Renal cortical epithelial cell (primary cell): ENCODE measurements around the gene LTBP3. TPM values are rescaled to one million over a fixed set of nuclear protein-coding genes. Genes with fewer than 3 reads are reported as not detected.
A peak's percentile ranks its signal among the peaks of the same experiment; 100 is the strongest.

Experiments used
- DNase-seq: peaks from one replicate; pipeline ENCODE4 v3.0.0-alpha.2; 2011; ENCODE audit warnings: low read depth
- total RNA-seq: library from RNA; depleted of rRNA; stranded (reverse); fragments of >200 nt; gene quantifications from 2 replicates; pipeline ENCODE4 v1.2.3, GENCODE V29; 2014

LTBP3 gene
- 11.6 and 82.8 TPM in 2 replicates for total RNA-seq

DNA sequence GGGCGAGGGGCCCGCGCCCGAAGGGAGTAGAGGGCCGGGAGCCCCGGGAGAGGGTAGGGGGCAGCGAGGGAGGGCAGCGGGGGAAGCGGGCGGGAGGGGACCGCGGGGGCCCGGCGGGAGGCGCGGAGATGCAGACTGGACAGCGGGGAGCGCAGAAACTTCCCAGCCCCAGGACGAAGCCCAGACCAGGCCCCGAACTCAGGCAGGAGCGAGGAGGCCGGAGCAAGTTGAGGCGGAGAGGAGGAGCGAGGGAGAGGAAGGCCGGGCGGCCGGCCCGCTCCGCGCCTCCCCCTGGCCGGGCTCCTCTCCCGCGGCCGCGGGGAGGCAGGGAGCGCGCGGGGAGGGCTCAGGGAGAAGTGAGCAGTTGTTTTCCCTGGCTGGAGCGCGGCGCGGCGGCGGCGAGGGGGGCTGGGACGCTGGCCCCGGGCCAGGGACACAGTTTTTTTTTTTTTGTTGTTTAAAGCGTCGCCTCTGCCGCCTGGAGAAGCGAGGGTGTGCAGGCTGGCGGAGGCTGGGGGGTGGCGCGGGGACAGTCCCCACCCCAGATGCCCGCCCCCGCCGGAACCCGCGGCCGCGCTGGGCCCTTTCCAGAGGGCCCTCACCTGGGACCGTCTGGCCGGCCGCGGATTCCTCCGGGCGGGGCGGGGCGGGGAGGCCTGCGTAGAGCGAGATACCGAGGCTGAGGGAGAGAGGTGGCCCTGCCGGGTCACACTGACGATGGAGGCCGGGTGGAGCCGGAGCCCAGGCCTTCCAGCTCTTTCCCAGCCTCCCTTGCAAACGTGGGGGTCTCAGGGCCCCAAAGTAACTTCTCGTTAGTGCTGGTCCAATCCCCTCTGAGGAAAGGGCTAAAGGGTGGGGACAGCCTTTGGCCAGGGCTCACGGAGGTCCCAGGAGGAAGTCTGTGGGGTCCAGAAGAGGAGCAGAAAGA is at the start of gene LTBP3:
LTBP3 (minus strand) TSS at position 358 of the 928 bp plus-strand sequence. CDS start 400 bp downstream, outside the sequence.
- peak; percentile 29 for DNase-seq

DNA sequence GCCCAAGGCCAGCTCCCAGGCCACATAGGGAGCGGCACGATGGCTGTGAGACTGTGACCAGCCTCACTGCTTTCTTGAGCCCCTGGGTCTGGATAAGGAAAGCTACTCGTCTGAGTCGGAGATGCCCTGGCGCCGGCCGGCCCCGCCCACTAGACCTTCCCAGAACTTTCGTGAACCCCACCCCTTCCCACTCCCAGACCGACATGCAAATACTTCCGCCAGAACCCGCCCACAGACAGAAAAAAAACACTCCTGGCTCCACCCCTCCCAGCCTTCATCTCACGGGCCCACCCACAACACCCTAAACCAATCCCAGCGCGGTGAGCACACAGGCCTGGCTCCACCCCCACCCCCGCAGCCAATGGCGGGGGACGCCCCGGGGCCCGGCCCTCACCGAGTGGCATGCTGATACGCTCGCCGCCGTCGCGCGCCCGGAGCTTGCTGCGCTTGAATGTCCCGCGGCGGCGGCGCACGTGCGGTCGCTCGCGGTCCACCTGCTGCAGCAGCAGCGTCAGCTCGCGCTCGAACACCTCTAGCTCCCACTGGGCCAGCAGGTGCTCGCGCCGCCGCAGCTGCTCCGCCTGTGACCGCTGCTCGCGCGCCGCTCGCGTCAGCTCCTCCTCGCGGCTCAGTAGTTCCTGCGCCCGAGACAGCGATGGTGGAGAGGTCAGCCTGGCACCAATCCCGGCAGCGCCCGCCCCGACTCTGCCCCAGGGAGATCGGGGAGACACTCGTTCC is 48.9 kb upstream of the LTBP3 start:
- peak; percentile 90 for DNase-seq

DNA sequence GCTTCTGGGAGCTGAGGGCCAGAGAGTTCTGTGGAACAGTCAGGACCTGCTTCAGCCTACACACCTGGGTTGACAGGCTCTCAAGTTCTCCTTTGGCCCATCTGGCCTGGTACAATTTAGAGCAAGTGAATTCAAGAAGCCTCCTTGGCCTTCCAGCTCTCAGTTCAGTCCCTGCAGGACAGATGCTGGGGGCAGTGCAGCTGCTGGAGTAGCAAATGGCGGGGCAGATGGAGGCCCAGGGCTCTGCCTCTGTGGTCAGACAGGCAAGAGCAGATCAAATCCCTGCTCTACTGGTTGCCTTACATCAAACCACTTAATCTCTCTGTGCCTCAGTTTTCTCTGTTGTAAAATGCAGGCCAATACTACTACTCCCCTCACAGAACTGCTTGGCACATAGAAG is 46.1 kb upstream of the LTBP3 start:
- DNase-seq: no peak

DNA sequence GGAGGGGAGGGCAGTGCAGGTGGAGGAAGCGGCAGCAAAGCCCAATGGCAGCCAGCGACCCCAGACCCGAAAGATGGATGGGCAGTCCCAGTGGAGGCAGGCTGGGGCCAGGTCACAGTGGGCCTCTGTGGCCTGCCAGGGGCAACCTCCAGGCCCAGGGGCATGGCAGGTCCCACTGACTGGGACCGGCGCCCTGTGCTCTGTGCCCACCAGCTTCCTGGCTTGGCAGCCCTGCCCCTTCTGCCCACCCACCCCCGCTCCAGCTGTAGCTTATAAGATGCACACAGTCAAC is 41.7 kb upstream of the LTBP3 start:
- no peak for DNase-seq

DNA sequence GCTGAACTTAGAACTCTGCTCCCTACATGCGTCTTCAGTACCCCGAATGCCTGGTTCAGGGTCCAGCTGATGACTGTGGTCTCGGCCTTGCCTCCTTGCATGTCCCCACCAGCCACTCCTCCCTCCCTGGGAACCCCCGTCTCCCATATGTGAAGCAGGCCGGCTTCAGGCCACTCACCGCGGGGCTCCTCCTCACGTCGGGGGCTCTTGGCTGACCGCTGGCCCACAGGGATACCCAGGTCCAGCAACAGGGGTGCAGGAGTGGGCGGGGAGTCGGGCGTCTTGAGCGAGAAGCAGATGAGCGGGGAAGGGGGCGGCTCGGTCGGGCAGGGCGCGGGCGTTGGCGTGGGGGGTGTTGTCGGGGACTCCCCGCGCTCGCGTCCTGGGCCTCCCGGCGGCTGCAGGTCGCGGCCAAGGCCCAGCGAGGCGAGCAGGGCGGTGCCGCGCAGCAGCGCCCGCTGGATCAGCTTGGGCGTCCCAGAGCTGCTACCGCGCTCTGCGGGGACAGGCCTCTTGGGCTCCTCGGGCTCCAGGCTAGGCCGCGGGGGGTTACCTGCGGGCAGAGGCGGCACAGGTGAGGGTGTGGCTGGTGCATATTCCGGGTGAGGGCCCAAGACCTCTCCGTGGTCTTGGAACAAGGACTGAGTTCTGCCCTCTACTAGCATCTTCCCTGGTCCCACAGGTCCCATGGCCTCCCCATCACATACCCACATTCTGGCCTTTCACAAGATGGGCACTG is 41.2 kb upstream of the LTBP3 start:
- no peak for DNase-seq

DNA sequence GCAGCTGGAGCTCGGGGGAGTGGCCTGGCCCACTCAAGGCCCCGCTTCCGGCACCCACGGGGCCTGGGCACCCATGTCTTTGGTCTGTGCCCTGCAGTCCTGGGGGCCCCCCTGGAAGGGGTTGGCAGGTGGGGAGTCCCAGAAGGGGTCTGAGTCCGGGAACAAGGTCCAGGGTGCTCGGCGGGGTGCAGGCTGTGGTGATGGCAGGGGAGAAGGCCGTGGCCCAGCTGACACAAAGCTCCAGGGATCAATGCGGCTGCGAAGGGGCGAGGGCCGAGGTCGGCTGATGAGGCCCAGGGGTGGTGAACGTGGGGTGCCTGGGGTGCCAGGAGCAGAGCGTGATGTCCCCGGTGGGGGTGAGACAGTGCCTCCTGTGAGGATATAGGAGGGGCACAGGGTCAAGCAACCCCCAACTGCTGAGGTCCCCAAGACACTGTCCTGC is 40.1 kb upstream of the LTBP3 start:
- no peak for DNase-seq

DNA sequence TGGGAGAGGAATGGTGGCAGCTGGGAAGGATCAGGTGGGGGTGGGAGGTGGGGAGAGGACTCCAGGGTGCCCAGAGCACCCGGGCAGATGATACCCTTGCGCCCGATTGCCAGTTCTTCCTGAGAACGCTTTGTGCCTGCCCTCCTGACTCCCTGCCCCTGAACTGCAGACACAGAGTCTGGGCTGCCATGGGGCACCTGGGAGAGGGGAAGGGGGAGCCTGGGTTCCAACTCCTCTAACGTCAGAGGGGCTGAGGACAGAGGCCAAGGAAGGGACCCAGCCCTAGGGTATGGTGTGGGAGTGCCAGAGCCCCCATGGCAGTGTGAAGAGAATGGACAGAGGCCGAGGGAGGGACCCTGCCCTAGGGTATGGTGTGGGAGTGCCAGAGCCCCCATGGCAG is 38.4 kb upstream of the LTBP3 start:
- no peak for DNase-seq

DNA sequence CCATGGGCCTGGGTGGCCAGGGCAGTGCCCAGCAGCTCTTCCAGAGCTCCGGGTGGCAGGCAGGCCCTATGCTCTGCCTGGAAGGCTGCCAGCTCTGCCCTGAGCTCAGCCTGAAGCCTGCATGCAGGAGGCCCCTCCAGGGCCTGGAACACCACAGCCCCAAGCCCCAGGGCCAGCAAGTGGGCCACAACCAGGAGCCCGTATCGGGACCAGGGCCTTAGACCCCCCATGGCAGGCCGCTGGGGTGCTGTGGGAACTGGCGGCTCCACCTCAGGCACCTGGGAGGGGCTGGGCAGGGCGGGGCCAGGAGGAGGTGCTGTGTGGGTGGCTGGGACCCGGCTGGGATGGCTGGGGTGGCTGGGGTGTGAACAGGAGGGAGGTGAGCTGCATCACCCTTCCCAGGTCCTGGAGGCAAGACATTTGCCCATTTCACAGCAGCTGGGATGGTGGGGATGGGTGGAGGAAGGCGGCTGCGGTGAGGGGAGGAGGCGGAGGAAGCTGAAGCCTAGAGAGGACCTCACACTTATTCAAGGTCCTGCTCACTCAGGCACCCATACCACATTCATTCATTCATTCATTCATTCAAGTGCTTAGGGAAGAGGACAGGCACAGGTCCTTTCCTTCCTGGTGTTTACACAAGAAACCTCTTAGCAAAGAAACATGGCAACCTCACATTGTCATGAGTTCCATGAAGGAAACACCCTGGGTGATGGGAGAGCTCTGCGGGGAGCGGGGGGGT is 37.6 kb upstream of the LTBP3 start, which contains the start of gene KCNK7:
KCNK7 (minus strand) TSS at position 258 of the 739 bp plus-strand sequence; CDS start at position 230, 28 bp downstream.
- no peak for DNase-seq

DNA sequence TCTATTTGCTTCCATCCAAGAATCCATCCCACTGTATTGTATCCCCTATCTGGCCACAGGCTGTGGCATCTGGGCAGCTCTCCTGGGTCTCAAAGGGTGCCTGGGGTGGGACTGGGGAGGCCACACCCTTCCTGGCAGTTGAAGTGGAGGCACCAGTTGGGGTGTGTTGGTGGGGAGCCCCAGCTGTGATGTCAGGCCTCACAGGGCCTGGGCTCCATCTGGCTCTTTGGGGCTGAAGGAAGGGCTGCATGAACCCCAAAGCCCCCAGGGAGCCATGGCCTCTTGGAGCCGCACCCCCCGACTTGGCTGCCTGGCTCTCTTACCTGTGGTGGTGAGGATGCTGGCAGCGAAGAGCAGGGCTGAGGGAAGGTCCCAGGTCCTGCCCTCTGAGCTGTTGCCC is 37.0 kb upstream of the LTBP3 start:
- DNase-seq: no peak

DNA sequence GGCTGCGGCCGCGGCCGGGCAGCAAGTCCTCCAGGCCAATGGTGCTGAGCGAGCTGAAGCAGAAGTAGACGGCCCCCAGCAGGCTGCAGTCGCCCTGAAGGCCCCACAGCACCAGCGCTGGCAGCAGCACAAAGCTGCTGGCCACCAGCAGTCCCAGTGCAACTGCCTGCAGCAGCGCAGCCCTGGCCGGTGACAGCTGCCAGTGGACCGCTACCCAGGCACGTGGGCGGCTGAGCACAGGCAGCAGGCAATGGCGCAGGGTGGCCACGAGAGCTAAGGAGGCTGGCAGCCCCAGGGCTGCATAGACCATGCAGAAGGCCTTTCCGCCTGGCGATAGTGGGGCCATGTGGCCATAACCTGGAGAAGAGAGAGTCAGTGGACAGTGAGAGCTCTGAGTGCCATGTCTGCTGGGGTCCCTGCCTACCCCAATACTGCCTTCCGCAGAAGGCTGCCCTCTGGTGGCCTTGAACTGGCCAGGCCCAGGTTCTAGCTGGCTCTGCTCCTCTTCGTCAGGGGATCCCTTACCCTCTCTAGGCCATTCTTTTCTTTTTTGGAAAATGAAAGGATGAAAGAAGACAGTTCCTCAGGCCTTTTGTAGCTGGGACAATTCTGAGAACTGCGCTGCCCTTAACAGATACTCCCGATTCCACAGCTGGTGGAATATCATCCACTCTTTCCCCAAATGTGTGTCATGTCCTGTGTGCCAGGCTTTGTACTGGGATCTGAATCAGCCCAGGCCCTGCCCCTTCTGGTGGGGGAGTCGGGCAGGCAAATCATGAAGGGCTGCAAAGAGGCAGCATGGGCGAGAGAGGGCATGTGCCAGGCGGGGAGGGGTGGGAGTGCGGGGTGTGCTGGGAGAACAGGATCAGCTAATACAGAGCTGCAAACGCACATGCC is 35.6 kb upstream of the LTBP3 start:
- no peak for DNase-seq

DNA sequence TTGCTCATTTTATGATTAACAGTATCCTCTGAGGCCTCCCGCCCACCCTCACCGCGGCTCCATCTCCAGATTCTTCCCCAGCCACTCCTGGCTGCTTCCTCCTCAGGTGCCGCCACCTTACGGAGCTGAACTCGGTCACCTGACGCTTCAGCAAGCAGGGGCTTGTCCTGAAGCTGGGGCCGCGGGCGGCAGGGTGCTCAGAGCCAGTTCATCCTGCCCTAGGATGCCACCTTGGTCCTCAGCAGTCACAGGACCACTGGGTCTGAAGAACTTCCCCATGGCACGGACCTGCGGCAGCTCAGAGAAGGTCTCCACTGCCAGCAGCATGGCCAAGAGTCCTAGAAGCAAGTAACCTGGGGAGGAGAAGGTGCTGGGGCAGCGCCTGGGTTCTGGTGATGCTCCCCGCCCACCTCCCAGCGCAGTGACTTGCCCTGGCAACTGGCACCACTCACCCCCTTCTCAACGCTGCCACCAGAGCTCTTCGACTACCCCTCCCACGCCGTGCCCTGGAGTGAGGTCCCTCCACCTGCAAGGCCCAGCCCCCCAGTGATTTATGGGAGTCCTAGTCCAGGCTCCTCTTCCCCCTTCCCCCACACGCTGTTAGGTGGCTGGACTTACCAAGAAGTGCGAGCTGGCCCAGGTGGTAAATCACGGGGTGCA is 34.8 kb upstream of the LTBP3 start:
- no peak for DNase-seq

DNA sequence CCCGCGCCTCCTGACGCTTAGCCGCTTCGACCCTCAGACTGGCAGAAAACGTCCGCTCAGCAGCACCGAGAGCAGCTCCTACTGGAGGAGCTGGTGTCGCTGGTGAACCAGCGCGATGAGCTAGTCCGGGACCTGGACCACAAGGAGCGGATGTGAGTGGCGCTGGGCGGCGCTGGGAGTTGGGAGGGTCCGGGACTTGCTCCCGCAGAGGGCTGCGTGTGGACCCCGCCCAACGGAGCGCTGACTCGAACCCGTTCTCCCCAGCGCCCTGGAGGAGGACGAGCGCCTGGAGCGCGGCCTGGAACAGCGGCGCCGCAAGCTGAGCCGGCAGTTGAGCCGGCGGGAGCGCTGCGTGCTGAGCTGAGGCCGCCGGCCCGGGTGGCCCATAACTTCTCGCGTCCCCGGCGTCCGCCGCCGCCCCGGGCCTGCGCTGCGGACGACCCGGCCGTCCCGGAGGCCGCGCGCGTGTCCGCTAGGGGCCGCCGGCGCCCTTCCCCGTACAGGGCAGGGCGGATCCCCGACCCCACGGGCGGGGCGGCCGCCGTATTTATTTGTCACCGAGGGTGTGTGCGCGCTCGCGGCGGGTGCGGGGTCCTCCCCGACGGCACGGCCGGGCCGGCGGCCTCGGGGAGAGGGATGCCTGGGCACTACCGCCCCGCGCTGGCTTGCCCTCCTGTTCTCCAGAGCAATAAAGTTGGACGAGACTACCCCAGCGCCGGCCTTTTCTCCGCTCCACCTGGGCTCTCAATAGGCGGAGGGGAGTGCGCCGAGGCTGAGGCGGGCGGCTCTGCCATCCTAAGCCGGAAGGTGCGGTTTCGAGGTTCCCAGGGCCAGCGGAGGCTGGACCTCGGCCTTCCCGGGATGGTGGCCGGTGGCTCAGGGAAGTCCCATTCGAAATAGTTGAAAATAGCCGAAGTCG is 34.0 kb upstream of the LTBP3 start:
- peak; percentile 21 for DNase-seq

DNA sequence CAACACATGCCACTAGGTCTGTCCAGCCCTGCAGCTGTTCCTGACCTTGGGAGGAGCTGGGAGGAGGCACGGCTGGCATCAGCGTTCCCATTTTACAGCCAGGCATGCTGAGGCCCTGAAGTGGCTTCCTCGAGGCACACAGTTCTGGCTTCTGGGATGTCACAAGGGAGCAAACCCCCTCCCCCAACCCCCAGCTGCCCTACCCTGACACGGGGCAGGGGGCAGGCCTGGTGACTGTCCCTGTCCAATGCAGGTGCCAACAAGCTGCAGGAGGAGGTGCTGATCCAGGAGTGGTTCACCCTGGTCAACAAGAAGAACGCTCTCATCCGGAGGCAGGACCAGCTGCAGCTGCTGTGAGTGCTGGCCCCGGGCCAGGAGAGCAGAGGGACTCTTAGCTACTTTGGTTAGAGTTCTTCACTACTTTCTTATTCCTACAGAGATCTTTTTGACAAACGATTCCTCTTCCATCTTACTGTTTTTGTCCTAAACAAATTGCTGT is 32.1 kb upstream of the LTBP3 start:
- DNase-seq: no peak

DNA sequence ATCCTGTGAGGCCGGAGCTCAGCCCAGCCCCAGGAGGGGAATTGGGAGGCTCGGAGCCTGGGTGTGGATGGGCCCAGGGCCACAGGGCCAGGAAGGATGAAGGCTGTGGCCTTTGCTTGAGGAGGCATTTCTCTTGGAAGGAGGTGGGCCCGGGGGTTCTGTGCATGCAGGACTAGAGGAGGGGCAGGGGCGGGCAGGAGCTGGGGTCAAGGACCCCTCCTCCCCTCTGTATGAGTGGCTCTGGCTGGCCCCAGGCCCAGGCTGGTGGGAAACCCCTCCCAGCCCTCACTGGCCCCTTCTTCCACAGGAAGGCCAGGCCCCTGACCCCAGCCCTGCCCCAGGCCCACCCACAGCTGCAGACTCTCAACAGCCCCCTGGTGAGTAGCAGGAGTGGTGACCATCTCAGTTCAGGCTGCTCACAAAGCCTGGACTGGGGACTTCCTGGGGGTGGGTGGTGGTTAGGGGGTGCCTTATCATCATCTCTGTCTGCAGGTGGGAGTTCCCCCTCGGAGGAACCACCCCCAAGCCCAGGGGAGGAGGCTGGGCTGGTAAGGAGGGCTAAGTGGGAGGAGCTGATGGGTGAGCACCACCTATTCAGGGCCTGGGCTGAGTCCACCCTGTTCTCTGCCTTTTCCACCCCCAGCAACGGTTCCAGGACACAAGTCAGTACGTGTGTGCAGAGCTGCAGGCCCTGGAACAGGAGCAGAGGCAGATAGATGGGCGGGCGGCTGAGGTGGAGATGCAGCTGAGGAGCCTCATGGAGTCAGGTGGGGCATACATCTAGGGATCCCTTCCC is 31.5 kb upstream of the LTBP3 start:
- no peak for DNase-seq

DNA sequence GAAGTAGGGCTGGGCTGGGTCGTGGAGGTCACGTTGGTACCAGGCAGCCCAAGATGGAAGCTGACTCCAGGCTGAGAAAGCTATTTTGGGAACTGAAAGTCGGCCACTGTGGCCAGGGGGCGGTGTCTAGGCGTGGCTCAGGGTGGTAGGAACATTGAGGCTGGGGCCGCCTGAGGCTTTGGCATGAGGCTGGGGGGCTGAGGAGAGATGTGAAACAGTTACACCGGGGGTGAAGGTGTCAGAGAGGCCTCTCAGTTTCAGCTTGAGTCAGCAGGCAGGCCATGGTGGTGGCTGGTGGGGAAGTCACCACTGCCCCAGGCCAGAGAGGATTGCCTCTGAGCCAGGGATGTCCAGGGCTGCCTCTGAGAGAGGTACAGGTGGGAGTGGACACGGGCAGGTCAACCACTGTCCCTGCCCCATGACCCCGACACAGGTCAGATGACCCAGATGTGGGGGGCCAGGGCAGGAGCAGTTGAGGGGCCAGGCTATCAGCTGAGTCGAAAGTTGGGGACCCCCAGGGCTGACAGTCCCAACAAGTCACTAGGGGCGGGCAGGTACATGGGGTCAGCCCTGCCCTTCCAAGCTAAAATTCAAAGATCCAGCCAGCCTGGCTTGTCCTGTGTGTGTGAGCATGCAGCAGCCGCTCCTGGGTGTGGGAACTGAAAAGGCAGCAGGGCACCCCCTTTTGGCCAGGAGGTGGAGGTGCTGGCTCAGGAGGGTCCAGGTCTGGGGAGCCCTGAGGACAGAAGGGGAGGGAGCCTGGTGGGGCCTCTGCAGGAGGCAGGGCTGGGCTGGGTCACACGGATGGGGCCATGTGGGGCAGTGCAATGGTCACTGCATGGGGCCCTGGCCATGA is 30.3 kb upstream of the LTBP3 start:
- peak; percentile 40 for DNase-seq

DNA sequence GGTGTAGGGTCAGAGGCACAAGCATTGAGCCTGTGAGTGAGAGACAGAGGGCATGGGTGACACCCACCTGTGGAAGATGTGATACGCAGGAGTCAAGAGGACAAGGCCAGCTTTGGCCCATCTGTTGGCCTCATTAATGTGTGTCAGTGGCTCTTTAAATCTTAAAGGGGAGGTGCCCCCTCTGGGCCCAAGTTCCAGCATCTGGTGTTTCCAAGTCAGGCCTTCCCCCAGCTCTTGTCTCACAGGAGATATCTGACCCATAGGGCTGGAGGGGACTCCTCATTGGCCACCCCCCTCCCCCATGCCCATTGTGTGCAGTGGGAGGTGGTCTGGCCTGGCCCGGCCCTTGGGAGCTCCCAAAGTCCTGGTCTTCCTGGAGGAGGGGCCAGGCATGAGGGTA is 28.5 kb upstream of the LTBP3 start:
- no peak for DNase-seq

DNA sequence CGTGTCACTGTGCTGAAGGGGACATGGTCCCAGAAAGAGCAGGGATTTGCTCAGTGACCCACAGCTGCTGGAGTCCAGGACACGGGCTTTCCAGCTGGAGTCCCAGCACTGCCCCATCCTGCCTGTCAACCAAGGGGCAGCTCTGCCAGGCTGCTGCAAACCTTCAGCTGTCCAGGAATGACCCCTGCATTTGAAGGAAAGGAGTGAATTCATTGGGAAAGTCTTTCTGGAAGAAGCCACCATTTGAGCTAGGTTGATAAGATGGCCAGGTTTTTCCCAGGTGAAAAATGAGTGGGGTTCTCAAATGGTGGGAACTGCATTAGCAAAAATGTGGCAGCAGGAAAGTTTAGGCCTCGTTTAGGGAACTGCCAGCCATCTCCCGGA is 28.1 kb upstream of the LTBP3 start:
- DNase-seq: no peak
